ENCODE results near the gene GCK.

GCK gene

GRCh38 chr7:44114586-44115310 lies 74.5 kb downstream of the GCK start:
- no peak for DNase-seq

- DNase-seq = no peak
Measured at GRCh38 chr7:44113764-44114354, 75.4 kb downstream of the GCK start.

GRCh38 chr7:44112997-44113763 lies 76.1 kb downstream of the GCK start:
- no peak for DNase-seq

GRCh38 chr7:44112231-44112996 lies 76.8 kb downstream of the GCK start:
- DNase-seq = no peak

GRCh38 chr7:44111761-44112160 lies 77.5 kb downstream of the GCK start:
- DNase-seq = no peak

- DNase-seq = no peak
Measured at GRCh38 chr7:44110719-44111635, 78.3 kb downstream of the GCK start.

- no peak for DNase-seq
Measured at GRCh38 chr7:44109991-44110390, 79.2 kb downstream of the GCK start.

- no peak for DNase-seq
Measured at GRCh38 chr7:44108768-44109750, 80.2 kb downstream of the GCK start.

GRCh38 chr7:44107961-44108767 lies 81.1 kb downstream of the GCK start:
- no peak for DNase-seq

GRCh38 chr7:44107116-44107960 lies 81.9 kb downstream of the GCK start:
- DNase-seq = no peak

- no peak for DNase-seq
Measured at GRCh38 chr7:44106311-44107065, 82.8 kb downstream of the GCK start.

GRCh38 chr7:44105832-44106231 lies 83.4 kb downstream of the GCK start:
- DNase-seq = no peak

GRCh38 chr7:44104860-44105771 lies 84.1 kb downstream of the GCK start:
- DNase-seq = no peak

GRCh38 chr7:44103923-44104859 lies 85.0 kb downstream of the GCK start, which contains the start of gene AEBP1:
TSS of gene AEBP1 (plus strand) at chr7:44104345. CDS start at chr7:44104666, 321 bp downstream.
- no peak for DNase-seq

GRCh38 chr7:44103566-44103922 lies 85.7 kb downstream of the GCK start:
- no peak for DNase-seq

All from NCI-H187 treated with DMSO at 0.1 percent for 48 hours (cell line).